ENCODE data around the gene ADCK1.
"Not testable (repeated sequence)": the region's sequence is repeated elsewhere in the genome, so short reads cannot be mapped to it uniquely, and the experiment has no call there.

- TF ChIP-seq, protein P1, sequence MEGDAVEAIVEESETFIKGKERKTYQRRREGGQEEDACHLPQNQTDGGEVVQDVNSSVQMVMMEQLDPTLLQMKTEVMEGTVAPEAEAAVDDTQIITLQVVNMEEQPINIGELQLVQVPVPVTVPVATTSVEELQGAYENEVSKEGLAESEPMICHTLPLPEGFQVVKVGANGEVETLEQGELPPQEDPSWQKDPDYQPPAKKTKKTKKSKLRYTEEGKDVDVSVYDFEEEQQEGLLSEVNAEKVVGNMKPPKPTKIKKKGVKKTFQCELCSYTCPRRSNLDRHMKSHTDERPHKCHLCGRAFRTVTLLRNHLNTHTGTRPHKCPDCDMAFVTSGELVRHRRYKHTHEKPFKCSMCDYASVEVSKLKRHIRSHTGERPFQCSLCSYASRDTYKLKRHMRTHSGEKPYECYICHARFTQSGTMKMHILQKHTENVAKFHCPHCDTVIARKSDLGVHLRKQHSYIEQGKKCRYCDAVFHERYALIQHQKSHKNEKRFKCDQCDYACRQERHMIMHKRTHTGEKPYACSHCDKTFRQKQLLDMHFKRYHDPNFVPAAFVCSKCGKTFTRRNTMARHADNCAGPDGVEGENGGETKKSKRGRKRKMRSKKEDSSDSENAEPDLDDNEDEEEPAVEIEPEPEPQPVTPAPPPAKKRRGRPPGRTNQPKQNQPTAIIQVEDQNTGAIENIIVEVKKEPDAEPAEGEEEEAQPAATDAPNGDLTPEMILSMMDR (IDR thresholded peaks at IDR 0.05): not testable (repeated sequence)
- TF ChIP-seq EZH2 (IDR thresholded peaks at IDR 0.05; ENCODE audit: borderline replicate concordance, insufficient read depth, low read depth, low read length, poor library complexity, severe bottlenecking): not testable (repeated sequence)
Measured at GRCh38 chr14:77812682-77813081, 12.8 kb downstream of the ADCK1 start.

Data from B cell (primary cell).